GM21825 (cell line): ENCODE data around the gene RGS19.

Source experiments
- ATAC-seq: cut with Tn5 transposase; IDR thresholded peaks from one replicate; pipeline ENCODE4 v1.9.1; 2021; ENCODE audit warnings: mild to moderate bottlenecking, moderate library complexity; ENCODE audit not compliant: unreplicated experiment

RGS19 gene

GRCh38 chr20:64037498-64038213, 41.7 kb downstream of the RGS19 start:
- no peak for ATAC-seq

GRCh38 chr20:64037199-64037497, 42.2 kb downstream of the RGS19 start:
- no peak for ATAC-seq

DNA sequence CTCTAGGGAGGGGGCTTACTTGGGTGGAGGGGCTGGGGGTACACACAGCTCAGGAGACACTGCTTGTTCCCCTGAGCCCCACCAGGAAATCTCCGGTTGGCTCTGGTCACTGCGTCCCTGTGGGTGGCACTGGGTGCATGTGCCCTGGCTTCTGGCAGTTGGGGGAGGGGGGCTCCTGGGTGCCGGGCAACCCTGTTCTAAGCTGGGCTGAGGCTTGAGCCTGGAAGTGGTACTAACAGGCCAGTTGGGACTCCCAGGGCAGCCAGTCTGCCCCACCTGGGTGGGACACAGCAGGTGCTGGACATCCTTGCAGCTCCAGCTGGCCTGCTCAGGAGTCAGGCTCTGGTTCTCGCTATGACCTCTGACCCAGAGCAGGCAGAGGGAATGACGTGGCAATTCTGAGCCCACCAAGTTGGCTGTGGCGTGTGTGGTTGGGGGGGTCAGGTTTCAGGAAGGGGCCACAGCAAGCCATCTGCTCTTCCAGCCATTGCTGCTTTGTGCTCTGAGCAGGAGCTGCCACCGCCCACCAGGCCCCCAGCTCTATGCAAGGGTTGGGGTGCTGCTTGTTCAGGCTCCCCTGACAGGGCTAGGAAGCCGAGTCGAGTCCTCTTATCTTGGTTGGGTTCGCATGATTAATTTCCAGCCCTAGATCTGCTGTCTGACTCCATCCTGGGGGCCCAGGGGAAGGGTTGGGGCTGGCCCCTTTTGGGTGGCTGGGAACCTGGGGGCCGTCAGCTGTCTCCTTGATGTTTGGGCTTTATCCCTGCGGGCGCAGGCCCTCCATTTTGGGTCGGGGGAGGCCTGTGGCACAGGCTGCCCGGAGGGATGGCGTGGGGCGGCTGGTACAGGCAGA, 42.7 kb downstream of the RGS19 start:
- ATAC-seq: no peak

DNA sequence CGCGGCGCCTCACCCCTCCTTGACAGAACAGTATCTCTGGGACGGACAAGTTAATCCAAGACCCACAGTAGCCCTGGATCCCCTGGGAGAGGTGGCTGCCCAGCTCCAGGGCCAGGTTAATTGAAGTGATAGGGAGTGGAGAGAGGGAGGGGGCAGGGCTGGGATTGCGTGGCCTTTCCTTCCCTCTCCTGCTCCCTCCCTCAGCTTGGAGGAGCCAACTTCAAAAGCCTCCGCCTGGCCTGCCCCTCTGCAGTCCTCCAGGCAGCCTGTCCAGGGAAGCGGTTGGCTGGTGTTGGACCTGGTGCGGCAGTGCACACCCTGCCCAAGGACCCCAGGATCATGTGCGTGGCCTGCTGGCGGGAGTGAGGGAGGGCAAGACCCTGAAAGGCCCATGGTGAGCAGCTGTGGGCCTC, 43.4 kb downstream of the RGS19 start, which contains the start of gene C20orf204:
TSS of gene C20orf204 (plus strand) at position 250 of the 413 bp plus-strand sequence. CDS start at position 392, 142 bp downstream.
- no peak for ATAC-seq

- no peak for ATAC-seq
Observed at GRCh38 chr20:64035066-64035932, 44.0 kb downstream of the RGS19 start.

- ATAC-seq: no peak
Observed at GRCh38 chr20:64033981-64034493, 45.3 kb downstream of the RGS19 start.

DNA sequence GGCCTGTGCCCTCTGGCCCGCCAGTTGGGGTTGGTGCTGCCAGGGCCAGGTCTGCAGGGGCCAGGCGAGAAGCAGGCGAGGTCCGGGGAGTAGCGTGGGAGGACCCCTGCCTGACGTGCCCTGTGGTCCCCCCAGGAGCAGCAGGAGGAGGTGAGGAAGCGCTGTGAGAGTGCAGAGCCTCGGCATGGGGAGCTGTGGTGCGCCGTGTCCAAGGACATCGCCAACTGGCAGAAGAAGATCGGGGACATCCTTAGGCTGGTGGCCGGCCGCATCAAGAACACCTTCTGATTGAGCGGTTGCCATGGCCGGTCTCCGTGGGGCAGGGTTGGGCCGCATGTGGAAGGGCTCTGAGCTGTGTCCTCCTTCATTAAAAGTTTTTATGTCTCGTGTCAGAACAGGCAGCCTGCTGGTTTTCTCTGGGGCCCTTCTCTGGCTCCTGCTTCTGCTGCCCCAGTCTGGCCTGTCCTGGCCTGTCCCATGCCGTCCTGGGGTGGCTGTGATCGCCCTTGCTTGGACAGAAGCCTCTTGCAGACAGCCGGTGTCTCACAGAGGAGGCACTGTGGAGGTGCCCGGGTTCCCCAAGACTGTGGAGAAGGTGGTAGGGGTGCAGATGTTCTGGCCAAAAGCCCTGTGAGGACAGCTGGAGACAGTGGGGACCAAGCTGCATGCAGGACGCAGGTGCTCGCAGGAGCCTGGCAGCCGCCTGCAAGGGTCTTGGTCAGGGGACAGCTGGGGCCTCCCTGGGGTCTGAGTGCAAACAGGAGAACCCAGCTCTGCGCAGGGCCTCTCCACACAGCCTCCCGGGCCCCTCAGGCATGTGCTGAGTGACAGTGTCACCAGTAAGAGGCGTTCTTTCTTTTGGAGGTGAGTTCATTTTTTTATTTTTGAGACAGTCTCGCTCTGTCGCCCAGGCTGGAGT, 46.4 kb downstream of the RGS19 start:
- no peak for ATAC-seq

GRCh38 chr20:64031822-64032314, 47.5 kb downstream of the RGS19 start:
- no peak for ATAC-seq

GRCh38 chr20:64030371-64031134, 48.8 kb downstream of the RGS19 start:
- no peak for ATAC-seq

DNA sequence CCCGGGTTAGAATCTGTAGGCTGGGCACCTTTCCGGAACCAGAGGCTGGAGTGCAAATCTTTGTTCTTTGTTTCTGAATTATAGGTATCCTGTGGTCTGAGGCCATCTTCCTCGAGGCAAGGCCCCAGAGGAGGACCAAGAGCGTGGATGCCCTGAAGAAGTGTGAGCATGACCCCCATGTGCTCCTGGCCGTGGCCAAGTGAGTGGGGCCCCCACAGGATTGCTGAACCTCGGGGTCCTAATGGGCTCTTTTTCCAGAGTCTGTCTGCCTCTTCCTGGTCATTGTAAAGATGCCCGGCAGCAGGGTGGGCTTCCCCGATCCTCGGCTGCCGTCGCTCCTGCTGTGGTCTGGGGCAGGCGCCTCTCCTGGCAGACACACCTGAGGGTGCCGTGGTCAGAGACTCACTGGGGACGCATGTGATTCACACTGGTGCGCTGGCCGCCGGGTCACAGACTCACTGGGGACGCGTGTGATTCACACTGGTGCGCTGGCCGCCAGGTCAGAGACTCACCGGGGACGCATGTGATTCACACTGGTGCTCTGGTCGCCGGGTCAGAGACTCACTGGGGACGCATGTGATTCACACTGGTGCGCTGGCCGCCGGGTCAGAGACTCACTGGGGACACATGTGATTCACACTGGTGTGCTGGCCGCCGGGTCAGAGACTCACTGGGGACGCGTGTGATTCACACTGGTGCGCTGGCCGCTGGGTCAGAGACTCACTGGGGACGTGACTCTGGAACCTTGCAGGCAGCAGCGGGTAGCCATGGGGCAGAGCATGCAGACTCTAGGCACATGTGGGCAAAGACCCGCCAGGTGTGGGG, 49.8 kb downstream of the RGS19 start:
- no peak for ATAC-seq

DNA sequence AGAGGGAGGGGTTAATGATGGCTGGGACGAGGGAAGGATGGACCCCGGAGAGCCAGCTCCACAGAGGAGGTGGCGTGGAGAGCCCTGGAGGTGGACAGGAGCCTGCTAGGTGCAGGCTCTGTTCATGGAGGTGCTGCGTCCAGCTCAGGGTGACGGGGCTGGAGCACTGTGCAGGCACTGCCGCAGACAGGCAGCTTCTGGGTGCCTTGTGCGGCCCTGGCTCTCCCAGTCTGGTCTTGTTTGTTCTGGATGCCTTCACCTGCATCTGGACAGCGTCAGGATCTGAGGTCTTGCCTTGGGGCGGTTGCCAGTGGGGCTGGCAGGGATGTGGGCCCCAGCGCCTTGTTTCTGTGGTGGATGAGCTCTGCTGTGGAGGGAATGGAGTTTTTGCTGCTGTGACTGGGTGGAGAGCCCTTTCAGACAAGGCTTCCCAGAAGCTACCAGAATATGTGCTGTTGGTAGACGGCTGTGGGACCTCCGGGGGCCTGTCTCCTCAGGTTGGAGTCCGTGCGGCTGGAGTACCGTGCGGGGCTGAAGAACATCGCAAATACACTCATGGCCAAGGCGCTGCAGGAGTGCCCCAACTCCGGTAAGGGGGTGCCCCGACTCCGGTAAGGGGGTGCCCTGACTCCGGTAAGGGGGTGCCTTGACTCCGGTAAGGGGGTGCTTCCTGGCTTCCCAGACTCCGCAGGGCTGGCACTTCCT, 51.2 kb downstream of the RGS19 start:
- ATAC-seq: no peak

DNA sequence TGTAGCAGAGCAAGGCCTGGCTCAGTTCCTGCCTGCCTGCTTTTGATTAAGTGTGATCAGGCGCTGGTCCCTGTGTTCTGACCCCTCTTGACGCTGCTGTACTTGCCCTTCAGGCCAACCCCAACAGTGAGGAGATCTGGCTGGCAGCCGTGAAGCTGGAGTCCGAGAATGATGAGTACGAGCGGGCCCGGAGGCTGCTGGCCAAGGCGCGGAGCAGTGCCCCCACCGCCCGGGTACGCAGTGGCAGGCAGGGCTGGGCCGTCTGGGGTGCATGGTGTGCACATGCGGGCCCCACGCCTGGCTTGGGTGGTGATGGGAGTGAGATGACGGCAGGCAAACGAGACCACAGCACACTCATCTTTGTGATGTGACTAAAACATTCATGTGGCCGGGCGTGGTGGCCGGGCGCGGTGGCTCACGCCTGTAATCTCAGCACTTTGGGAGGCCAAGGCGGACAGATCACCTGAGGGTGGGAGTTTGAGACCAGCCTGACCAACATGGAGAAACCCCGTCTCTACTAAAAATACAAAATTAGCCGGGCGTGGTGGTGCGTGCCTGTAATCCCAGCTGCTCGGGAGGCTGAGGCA, 53.4 kb downstream of the RGS19 start:
- no peak for ATAC-seq

GRCh38 chr20:64025101-64025825, 54.1 kb downstream of the RGS19 start:
- no peak for ATAC-seq

GRCh38 chr20:64024141-64024990, 55.0 kb downstream of the RGS19 start:
- no peak for ATAC-seq

DNA sequence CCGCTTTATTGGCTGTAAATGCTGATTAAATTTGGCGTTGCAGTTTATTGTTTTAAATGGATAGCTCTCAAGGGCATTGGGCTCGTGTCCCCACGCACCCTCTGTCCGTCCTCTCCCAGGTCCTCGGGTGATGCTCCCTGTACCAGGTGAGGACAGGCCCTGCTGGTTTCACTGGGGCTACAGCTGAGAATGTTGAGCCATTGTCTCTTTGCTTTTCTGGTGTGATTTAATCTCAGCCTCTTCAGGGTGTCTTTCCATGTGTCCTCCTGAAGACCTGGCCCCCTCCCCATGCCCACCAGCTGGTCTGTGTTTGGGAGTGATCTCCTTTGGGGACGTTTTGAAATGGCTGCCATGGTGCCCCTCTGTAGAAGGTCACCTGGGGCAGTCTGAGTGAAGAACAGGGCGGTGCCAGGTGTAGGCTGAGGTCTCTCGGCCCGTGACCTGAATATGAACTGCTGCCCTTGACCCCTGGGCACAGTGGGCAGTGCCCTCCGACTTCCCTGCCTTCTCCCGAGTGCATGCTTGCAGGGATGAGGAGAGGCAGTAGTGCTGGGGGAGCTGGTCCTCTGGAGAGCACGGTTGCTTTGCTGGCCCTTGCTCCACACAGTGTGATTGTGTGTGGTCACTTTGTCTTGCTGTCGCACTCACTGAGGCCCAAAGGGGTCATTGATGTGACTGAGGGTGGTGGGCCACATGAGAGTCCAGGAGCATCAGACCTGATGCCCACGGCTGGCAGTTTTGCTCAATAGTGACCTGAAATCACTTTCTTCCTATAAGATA, 55.8 kb downstream of the RGS19 start:
- no peak for ATAC-seq
